ENCODE measurements around the gene SLX4IP. TPM values are rescaled to one million over a fixed set of nuclear protein-coding genes. Genes with fewer than 3 reads are reported as not detected.

SLX4IP gene
- total and polyA plus RNA-seq, 2 donors (not counting 3 experiments of a cell fraction or from before 2014, with no cell fraction given): 1.9 to 4.5 TPM

DNA sequence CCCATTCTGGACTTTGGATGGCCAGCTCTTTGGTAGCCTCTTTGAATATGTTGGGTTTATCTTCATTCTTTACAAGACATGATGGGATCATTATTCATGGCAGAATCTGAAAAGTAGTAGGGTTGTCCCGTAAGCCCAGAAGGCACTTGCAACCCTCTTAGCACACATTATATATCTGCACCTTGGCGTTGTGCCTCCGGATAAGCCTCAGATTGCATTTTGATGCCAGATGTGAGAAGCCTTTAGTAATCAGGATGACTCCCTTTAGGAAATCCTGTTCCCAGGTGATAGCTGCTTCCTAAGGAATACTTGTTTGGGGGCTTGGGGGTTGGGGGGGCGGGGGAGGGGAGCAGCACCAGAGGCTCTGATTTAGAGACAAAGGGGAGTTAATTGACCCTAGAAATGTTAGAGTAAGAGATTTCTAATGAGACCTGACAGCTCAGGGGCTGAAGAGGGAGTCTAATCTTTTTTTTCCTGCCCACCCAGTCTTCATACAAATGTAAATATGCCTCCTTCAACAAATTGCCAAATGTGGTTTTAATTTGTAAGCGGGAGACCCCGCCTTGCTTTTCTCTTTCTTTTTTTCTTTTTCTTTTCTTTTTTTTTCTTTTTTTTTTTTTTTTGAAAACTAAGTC is 183.6 kb downstream of the SLX4IP start:
- no peak overlapping the region for H3K4me2 ChIP-seq (ENCODE audit: insufficient read depth, low read length)
- H3K9me1 ChIP-seq (replicated peaks; ENCODE audit: control insufficient read depth, extremely low read depth, insufficient read depth, low read length): no peaks in the 10 kb centered on the region
- H3K4me1 ChIP-seq (ENCODE audit: control insufficient read depth, extremely low read depth, insufficient read depth, low read length): peaks cover 21% of the 10 kb centered on the region
- POLR2A ChIA-PET: no interaction called here
- no peak overlapping the region for H3K4me3 ChIP-seq (replicated peaks in 1 of 3; ENCODE audit: insufficient read depth in 1 of 3, low read depth in 1 of 3, low read length in 3 of 3)
- no peaks in the 10 kb centered on the region for H3K9me3 ChIP-seq (replicated peaks; ENCODE audit: control insufficient read depth, insufficient read depth, low read length)
- H3K9ac ChIP-seq (replicated peaks; ENCODE audit: extremely low read depth, insufficient read depth, low read length): no peak overlapping the region
- TF ChIP-seq POLR2AphosphoS5 (IDR thresholded peaks at IDR 0.05; ENCODE audit: insufficient read depth, low read depth, low read length): no peak
- TF ChIP-seq EZH2 (IDR thresholded peaks at IDR 0.05; ENCODE audit: borderline replicate concordance, low read depth, low read length, severe bottlenecking): no peak
- TF ChIP-seq GATA2 (IDR thresholded peaks at IDR 0.05; ENCODE audit: insufficient read depth, insufficient read length, low read depth, low read length): no peak
- TF ChIP-seq FOS (IDR thresholded peaks at IDR 0.05; ENCODE audit: borderline replicate concordance, insufficient read depth, low read length): no peak
- TF ChIP-seq, protein P1, sequence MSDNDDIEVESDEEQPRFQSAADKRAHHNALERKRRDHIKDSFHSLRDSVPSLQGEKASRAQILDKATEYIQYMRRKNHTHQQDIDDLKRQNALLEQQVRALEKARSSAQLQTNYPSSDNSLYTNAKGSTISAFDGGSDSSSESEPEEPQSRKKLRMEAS (IDR thresholded peaks at IDR 0.05; ENCODE audit: insufficient read depth, insufficient read length): no peak
- TF ChIP-seq, protein P2, sequence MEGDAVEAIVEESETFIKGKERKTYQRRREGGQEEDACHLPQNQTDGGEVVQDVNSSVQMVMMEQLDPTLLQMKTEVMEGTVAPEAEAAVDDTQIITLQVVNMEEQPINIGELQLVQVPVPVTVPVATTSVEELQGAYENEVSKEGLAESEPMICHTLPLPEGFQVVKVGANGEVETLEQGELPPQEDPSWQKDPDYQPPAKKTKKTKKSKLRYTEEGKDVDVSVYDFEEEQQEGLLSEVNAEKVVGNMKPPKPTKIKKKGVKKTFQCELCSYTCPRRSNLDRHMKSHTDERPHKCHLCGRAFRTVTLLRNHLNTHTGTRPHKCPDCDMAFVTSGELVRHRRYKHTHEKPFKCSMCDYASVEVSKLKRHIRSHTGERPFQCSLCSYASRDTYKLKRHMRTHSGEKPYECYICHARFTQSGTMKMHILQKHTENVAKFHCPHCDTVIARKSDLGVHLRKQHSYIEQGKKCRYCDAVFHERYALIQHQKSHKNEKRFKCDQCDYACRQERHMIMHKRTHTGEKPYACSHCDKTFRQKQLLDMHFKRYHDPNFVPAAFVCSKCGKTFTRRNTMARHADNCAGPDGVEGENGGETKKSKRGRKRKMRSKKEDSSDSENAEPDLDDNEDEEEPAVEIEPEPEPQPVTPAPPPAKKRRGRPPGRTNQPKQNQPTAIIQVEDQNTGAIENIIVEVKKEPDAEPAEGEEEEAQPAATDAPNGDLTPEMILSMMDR (IDR thresholded peaks at IDR 0.05; ENCODE audit: extremely low read depth in 1 of 2, insufficient read depth in 1 of 2, low read depth in 1 of 2, low read length in 2 of 2): no peak
- TF ChIP-seq POLR2A (IDR thresholded peaks at IDR 0.05; ENCODE audit: low read depth, low read length): no peak
- TF ChIP-seq JUN (IDR thresholded peaks at IDR 0.05; ENCODE audit: borderline replicate concordance, insufficient read depth, insufficient read length, low read depth): no peak
- no peak for TF ChIP-seq MYC (IDR thresholded peaks at IDR 0.05; ENCODE audit: low read depth, low read length)
- no peaks in the 10 kb centered on the region for H4K20me1 ChIP-seq (replicated peaks; ENCODE audit: control insufficient read depth, extremely low read depth, insufficient read depth, low read length)
- no peak overlapping the region for H2AFZ ChIP-seq (ENCODE audit: low read depth, low read length)
- intact Hi-C loops (cut with micrococcal nuclease) (no loop called here), dilution Hi-C loops (cut with MboI; ENCODE audit: extremely low pct_ligation_motif_present, low sequenced_read_pairs) (no loop called here)
- H3K27ac ChIP-seq (ENCODE audit: insufficient read depth, low read depth, low read length): no peak overlapping the region
- H3K27me3 ChIP-seq (ENCODE audit: control insufficient read depth in 2 of 2, insufficient read depth in 2 of 2, low read length in 2 of 2): no peaks in the 10 kb centered on the region
- CTCF ChIA-PET: interaction anchor here (0.8 to 1.7 kb wide), 3 partner anchors 9 to 66 kb away, joined by 3 to 6 read pairs (median 3); no protein-coding TSS in a partner anchor
- H3K79me2 ChIP-seq (ENCODE audit: control insufficient read depth, insufficient read depth, low read length): no peaks in the 10 kb centered on the region
- FAIRE-seq: no peak
- BruUV-seq (replicated peaks): no TSS peak
- DNase-seq (ENCODE audit: low read depth, low spot score): no peak
- no peaks in the 10 kb centered on the region for H3K36me3 ChIP-seq (ENCODE audit: control insufficient read depth in 2 of 2, extremely low read depth in 1 of 2, insufficient read depth in 2 of 2, low read length in 2 of 2)
